ENCODE measurements around the gene PLEKHO2. TPM values are rescaled to one million over a fixed set of nuclear protein-coding genes. Genes with fewer than 3 reads are reported as not detected.

Gene PLEKHO2
- total RNA-seq, 1 experiment from 2014 or later, result 35.4 TPM

DNA sequence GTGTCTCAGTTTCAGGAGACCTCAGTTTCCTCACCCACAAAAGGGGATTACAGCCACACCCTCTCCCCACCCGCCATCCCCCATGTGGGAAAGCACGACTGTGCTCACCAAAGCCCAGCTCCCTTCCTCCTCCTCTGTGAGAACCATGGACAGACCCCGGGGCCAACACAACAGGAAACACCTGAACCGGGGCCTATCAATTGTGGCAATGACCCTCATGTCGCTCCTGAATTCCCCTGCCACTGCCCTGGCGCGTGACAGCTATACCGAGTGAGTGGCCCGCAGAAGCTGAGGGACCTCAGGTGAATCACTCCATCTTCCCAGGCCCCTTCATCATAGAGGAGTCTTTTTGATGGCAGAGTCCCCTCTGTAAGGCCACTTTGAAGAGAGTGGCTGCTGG, 28.6 kb downstream of the PLEKHO2 start:
- in situ Hi-C loops (cut with HindIII; ENCODE audit: low pct_unique_long_range_greater_than_20kb, low sequenced_read_pairs), result no loop called here
- DNase-seq (ENCODE audit: low read depth, low spot score), result no peak

DNA sequence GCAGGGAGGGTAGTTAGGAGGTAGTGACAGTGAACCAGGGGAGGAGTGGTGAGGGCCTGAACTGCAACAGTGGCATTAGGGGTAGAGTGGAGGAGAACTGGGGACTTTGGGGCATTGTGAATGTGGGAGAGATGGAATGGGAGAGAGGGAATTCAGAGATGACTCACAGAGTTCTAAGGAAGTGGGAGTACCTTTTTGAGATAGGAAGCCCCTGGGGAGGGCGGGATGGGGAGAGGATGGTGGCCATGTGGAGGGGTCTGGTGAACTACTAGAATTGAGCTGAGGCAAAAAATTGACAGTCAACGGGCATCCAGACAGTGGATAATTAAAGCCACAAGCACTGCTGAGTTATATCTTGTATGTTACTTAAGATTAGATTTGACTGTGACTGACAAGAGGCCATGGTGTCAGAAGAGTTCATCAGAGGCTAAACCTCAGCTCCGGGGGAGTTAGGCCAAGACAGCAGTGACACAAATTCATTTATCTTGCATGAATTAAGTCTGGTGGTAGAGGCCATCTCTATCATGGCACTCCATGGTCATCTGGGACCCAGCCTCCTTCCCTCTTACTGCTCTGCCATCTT, 34.0 kb downstream of the PLEKHO2 start:
- in situ Hi-C loops (cut with HindIII; ENCODE audit: low pct_unique_long_range_greater_than_20kb, low sequenced_read_pairs), result no loop called here

DNA sequence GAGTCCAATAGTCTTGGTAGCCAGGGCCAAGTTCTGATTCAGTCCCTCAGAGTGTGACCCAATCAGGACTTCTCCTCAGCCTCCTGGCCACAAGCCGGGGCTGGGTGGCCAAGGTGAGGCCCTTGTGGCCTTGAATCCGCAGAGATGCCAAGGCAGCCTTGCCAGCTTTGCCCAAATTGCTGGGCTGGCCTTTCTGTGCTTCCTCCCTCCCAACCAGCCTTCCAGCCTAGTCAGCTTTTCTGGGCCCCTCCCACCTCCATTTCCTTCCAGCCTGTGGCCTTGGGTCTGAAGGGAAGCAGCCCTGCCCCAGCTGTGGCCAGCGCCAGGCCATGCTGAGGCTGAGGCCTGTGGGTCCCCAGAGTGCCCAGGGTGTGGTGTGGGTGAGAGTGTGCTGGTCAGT, 35.7 kb downstream of the PLEKHO2 start:
- in situ Hi-C loops (cut with HindIII; ENCODE audit: low pct_unique_long_range_greater_than_20kb, low sequenced_read_pairs), result no loop called here
- peak; percentile 59 for DNase-seq (ENCODE audit: low read depth, low spot score)

More for the DNA sequence above, 34.0 kb downstream of the PLEKHO2 start:
- DNase-seq (ENCODE audit: low read depth, low spot score), result no peak

DNA sequence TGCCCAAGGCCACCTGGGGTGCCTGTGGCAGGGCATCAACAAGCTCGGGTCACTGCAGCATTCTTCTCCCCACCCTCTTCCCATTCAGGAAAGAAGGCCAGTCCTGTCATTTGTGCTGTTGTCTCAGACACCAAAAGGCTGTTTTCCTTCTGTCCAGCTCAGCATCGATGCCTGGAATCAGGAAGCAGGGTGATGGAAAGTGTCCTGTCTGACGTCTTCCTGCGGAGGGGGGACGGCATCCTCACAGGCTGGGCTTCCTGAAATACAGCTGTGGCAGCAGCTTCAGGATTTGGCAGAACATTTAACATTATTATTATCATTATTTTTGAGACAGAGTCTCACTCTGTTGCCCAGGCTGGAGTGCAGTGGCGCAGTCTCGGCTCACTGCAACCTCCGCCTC, 37.0 kb downstream of the PLEKHO2 start:
- in situ Hi-C loops (cut with HindIII; ENCODE audit: low pct_unique_long_range_greater_than_20kb, low sequenced_read_pairs), result no loop called here

DNA sequence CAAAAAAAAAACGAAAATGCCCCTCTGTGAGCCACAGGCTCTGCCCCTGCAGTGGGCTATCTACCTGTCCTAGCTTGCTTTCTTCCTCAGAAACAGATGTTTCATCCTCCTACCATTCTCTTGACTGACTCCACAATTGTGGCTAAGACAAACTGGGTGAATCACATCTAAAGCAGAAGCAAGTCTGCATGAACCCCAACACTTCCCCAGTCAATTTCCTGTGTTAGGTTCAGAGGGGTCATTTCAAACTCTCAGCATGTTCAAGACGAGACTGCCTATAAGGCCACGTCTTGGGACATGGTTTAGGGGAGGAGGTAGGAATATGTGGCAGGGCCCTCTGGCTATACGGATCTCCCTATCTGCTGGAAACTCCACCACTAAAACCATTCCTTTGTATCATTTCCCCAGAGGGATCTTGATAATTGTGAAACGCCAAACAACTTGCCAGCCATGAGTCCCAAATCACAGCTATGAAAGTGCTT, 41.4 kb downstream of the PLEKHO2 start:
- in situ Hi-C loops (cut with HindIII; ENCODE audit: low pct_unique_long_range_greater_than_20kb, low sequenced_read_pairs), result no loop called here
- DNase-seq (ENCODE audit: low read depth, low spot score), result peak; percentile 81

More for the DNA sequence above, 37.0 kb downstream of the PLEKHO2 start:
- DNase-seq (ENCODE audit: low read depth, low spot score), result no peak

DNA sequence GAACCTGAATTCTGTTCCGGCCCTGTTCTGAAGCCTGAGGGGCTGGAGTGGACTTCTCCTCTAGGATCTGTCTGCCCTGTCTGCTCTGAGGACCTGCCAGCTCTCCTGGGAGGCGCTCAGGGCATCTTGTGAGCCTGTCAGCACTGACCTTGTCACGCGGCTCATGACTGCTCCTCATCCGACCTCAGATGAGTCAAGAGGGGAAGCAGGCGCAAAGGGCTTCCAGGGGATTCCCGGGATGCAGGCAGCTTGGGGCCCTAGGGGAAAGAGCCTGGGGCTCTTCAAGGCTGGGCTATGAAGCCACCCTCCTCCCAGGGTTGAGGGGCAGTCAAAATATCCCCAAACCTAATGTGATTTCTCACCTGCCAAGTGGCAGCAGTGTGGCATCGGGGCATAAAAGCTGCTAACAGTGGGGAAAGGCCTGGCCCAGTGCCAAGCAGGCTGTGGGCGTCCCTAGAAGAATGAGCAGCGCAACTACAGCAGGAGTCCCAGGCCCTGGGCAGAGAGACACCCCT, 42.3 kb downstream of the PLEKHO2 start:
- peak; percentile 95 for DNase-seq (ENCODE audit: low read depth, low spot score)
- in situ Hi-C loops (cut with HindIII; ENCODE audit: low pct_unique_long_range_greater_than_20kb, low sequenced_read_pairs), result no loop called here

DNA sequence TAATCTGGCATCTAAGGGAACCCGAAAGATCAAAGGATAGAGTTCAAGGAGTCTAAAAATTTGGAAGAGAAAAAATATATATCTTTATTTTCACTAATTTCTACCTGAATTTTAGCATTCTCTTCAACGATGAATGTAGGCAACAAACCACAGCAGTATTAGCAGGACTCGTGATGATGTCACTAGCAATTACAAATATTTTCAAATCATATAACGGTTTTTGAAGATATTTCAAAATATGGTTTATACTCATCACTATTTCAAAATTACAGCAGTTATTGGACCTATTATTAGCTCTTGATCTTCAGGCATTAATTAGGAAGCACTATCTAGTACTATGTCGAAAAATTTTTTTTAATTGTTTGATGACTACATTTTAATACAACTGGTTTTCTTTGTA, 43.0 kb downstream of the PLEKHO2 start:
- no peak for DNase-seq (ENCODE audit: low read depth, low spot score)
- in situ Hi-C loops (cut with HindIII; ENCODE audit: low pct_unique_long_range_greater_than_20kb, low sequenced_read_pairs), result no loop called here

DNA sequence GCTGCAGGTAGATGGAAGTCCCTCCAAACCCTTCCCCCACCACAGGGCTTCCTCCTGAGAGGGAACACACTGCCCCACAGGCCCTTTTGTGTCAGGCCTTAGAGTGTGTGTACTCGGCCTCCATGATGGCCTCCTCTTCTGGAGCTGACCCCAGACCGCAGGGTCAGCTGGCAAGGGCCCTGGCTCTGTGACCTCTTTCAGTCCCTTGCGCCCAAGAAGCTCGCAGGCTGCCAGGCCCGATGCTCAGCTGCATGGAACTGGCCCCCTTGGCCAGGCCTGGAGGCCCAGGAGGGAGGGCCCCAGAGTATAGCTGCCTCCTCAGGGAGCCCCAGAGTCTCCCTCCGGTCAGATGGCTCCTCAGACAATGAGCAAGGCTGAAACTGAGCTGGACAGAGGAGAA, 46.6 kb downstream of the PLEKHO2 start:
- no peak for DNase-seq (ENCODE audit: low read depth, low spot score)
- in situ Hi-C loops (cut with HindIII; ENCODE audit: low pct_unique_long_range_greater_than_20kb, low sequenced_read_pairs), result no loop called here

DNA sequence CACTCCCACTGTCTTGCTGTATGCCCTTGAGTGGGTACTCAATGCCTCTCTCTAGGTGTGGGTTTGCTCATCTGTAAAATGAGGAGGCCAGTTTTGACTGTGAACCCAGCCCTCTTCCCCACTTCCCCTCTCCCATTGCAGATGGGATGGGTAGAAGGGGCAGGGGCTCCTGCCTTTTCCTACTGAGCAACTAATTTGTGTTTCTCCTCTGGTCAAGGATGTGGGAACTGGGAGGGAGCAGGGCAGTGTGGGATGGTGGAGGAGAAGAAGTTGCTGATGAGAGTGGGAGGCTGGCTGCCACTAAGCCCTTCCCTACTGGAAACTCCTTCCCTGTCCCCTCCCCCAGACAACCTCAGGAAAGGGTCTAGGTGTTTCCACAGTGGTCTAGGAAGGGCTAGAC, 49.8 kb downstream of the PLEKHO2 start:
- no peak for DNase-seq (ENCODE audit: low read depth, low spot score)
- in situ Hi-C loops (cut with HindIII; ENCODE audit: low pct_unique_long_range_greater_than_20kb, low sequenced_read_pairs), result no loop called here

DNA sequence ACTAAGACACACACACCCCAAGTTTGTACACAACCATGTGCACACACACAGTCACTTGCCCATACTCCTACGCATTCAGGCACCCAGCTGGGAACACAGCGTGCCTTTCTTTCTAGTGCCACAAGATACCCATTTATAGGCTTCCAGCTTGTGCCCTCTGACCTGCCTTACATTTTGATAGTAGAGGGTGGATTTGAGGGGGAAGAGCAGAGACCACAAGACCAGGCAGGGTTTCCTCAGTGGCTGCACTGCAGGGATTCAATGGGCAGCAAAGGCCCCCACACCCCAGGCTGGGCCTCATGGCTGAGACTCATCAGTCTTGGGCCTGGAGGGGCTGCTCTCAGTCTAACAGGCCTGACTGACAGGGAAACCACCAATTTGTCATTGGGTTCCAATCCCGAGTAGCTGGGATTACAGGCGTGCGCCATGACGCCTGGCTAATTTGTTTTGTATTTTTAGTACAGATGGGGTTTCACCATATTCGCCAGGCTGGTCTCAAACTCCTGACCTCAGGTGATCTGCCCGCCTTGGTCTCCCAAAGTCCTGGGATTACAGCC, 51.2 kb downstream of the PLEKHO2 start:
- DNase-seq (ENCODE audit: low read depth, low spot score), result no peak
- in situ Hi-C loops (cut with HindIII; ENCODE audit: low pct_unique_long_range_greater_than_20kb, low sequenced_read_pairs), result no loop called here

DNA sequence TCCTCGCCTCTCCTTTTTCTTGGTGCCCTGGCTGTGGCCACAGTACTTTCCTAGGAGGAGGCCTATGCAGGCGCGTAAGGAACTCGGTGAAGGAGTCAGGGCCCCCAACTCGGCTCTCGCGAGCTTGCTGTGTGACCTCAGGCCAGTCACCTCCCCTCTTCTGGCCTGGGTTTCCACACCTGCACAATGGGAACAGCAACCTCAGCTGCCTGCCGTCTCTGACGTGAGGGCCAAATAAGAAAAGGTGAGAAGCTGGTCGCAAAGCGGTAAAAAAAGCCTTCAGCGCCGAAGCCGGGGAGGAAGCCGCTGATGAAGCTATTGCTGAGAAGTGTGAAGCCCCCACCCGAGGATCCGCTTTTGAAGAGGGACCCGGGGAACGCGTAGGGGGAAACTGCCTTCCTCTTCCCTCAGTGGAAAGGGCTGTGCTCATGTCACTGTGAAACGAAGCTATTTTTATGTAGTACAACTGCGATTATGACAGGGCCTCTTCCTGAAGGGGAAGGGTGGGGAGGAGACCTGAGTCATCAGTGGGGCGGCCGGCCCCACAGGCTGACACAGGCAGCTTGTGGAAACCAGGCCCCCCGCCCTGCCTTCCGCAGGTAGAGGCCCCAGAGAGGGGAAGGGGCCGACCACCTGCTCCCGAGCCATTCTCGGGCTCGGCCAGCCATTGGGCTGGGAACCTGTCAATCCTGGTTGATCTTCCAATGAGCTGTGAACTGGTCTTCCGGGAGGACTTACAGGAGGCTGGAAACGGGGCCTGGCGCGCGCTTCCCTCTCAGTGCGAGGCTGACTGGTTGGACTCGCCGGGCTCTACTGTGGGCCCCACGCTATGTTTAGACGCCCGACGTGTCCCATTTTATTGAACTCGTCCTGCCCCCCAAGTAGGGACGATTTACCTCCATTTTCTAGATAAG, 52.0 kb downstream of the PLEKHO2 start:
- DNase-seq (ENCODE audit: low read depth, low spot score), result no peak
- in situ Hi-C loops (cut with HindIII; ENCODE audit: low pct_unique_long_range_greater_than_20kb, low sequenced_read_pairs), result no loop called here

DNA sequence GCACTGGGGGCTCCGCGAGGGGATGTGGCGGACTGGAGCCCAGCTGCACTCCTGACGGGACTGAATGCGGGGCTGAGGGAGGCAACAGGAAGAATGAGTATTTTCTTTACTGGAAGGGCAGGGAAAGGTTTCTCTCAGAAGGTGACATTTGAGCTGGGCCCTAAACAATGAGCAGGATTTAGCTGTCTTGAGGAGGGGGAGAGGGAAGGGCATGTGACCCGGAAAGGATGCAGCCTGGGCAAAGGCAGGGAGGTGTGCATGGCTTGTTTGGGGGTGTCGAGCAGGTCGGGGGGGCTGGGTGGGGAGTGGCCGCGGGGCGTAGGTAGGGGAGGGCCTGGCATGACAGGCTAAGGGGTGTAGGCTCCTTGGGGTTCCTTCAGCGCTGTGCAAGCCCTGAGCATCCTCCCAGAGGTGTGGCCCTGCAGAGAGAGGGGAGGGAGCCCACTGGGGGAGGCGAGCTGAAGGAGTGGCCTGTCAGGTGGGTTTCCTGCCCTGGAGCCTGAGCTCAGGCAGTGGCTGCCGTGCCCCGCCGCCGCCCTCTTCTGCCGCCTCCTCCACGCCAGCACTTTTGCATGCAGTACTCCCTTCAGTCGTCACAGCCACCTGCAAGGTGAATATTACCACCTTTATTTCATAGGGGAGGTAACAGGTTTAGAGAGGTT, 52.8 kb downstream of the PLEKHO2 start:
- DNase-seq (ENCODE audit: low read depth, low spot score), result no peak
- in situ Hi-C loops (cut with HindIII; ENCODE audit: low pct_unique_long_range_greater_than_20kb, low sequenced_read_pairs), result no loop called here

DNA sequence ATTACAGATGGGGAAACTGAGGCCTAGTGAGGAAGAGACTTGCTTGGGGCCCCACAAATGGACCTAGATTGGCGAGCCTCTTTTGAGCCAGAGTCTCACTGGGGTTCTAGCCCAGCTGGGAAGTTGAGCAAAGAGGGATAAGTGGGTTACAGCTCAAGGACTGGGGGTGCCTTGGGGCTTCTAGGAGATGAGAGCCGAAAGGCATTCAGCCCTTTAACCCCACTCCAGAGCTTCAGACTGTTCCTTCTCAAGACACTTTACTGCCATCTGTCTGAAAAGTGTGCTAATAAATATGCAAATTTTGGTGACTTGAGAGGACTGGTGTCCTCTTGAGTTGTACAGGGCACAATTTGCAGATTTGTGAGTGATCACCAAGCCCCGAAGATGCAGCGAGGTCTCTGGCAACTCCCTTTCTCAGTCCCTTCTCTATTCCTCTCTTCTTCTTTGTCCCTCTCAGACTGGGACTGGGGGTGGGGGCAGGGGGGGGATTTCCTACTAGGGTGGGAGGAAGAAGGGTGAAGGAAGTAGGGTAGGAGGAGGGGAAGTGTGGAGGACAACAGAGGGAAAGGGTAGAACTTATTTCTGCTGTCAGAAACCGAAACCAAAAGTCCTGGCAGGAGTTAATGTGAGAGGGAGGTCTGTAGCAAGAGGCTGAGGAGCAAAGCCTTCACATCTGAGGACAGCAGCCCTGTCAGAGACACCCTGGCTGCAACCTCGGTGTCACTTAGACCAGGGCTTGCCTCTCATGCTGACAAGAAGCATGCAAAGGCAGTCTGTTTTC, 53.8 kb downstream of the PLEKHO2 start:
- in situ Hi-C loops (cut with HindIII; ENCODE audit: low pct_unique_long_range_greater_than_20kb, low sequenced_read_pairs), result no loop called here
- peak; percentile 20 for DNase-seq (ENCODE audit: low read depth, low spot score)

DNA sequence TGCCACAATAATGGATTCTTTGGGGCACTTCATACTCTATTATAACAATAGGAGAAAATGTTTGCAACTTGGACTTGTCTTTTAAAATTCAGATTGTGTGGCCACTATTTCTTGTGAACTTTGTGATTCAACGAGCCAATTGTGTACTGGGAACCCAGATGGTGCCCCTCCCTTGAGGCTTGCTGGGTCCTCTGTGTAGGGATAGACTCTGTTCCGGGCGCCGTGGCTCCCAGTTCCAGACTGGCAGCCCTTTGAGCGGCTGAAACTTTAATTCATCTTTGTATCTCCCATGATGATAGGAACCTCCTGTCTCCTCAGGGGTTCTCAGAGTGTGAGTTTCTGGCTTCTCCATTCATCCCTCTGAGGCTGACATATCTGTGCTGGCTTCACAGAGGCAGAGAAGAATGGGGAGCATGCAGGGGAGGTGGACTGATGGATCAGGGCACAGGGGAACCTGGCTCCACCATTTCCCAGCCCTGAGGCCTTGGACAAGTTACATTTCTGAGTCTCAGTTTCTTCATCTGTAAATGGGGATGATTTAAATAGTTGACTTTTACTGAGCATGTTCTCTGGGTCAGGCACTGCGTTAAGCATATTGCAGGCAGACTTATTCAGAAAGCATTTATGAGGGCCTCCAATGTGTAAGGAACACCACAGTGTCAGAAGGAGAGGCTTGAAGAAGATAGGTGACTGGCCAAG, 54.8 kb downstream of the PLEKHO2 start:
- in situ Hi-C loops (cut with HindIII; ENCODE audit: low pct_unique_long_range_greater_than_20kb, low sequenced_read_pairs), result no loop called here
- DNase-seq (ENCODE audit: low read depth, low spot score), result no peak

DNA sequence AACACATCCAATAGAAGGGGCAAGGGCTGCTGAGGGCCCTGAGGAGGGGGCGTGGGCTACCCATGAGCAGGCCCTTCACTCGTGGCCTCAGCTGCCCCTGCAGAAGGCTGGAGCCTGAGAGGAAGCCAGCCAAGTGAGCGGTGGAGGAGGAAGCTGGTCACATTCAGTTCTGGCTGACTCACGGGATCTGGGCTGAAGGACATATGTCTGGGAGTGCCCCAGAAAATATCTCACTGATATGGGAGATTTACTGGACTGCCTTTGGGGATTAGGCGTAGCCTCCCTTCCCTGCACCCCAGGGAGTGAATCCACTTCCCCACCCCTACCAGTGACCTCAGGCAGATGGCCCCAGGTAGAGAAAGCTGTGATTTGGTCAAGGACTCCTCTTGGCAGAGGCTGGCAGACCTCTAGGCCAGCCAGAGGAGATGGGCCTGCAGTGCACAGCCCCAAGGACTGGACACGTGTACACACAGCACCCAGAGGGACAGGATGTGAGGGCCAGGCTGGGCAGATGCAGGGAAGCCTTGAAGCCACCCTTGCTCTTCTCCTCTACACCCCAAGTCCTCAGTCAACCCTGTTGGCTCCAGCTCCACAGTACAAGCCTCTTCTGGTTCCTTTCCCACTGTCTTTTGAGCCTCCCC, 55.8 kb downstream of the PLEKHO2 start:
- no peak for DNase-seq (ENCODE audit: low read depth, low spot score)
- in situ Hi-C loops (cut with HindIII; ENCODE audit: low pct_unique_long_range_greater_than_20kb, low sequenced_read_pairs), result no loop called here

DNA sequence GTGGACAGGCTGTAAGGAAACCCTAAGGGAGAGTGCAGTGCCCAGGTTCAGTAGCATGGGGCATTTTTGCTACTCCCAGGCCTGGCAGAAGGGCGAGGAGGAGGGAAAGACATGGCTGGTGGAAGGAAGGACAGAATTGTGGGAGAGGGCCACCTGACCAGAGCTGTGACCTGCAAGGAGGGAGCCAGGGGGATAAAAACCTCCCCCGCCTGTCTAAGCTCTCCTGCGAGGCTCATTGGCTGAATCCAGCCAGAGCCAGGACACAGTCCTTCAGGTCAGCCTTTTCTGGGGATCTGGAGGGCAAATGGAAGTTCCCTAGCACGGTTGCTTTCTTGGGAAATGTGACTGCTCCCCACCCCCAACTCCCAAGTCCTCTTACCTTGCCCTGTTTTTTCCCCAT, 56.7 kb downstream of the PLEKHO2 start:
- in situ Hi-C loops (cut with HindIII; ENCODE audit: low pct_unique_long_range_greater_than_20kb, low sequenced_read_pairs), result no loop called here
- no peak for DNase-seq (ENCODE audit: low read depth, low spot score)
